ENCODE measurements around the gene CHTF18.
A peak's percentile ranks its signal among the peaks of the same experiment; 100 is the strongest.

The CHTF18 gene

DNA sequence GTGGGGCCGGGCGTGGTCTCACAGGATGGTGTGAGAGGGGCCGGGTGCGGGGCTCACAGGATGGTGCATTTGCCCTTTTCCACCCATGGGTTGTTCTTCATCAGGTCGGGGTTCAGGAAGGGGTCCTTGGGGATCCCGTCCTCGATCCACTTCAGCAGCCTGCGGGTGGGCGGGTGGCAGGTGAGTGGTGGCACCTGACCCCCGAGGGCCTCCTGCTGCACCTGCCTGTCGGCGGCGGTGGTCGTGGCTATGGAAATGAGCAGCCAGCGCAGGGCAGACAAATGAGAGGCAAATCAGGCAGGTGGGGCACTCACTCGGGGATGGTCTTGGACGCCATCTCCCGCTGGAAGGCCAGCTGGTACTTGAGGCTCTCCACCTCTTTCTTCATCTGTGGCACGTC, 10.2 kb downstream of the CHTF18 start:
- 0 out of 2 replicates have a peak, but pooled peaks cover 2% of the 10 kb centered on the region for H3K36me3 ChIP-seq (ENCODE audit: insufficient read depth, low read length)
- H3K9ac ChIP-seq (ENCODE audit: low read depth, low read length), result no peak overlapping the region
- H3K4me1 ChIP-seq (ENCODE audit: insufficient read depth, low read length), result peaks cover 2% of the 10 kb centered on the region; the same call in 1 of the 2 replicates
- no peaks in the 10 kb centered on the region; the same call in 1 of the 2 replicates for H3K9me3 ChIP-seq (ENCODE audit: control insufficient read depth, insufficient read depth, low read length)

GRCh38 chr16:799111-799947, 10.9 kb downstream of the CHTF18 start:
- no peak overlapping the region for H3K9ac ChIP-seq (ENCODE audit: low read depth, low read length)
- peaks cover 2% of the 10 kb centered on the region; the same call in 1 of the 2 replicates for H3K4me1 ChIP-seq (ENCODE audit: insufficient read depth, low read length)
- H3K9me3 ChIP-seq (ENCODE audit: control insufficient read depth, insufficient read depth, low read length), result no peaks in the 10 kb centered on the region; the same call in 1 of the 2 replicates
- 0 out of 2 replicates have a peak, but pooled peaks cover 2% of the 10 kb centered on the region for H3K36me3 ChIP-seq (ENCODE audit: insufficient read depth, low read length)

DNA sequence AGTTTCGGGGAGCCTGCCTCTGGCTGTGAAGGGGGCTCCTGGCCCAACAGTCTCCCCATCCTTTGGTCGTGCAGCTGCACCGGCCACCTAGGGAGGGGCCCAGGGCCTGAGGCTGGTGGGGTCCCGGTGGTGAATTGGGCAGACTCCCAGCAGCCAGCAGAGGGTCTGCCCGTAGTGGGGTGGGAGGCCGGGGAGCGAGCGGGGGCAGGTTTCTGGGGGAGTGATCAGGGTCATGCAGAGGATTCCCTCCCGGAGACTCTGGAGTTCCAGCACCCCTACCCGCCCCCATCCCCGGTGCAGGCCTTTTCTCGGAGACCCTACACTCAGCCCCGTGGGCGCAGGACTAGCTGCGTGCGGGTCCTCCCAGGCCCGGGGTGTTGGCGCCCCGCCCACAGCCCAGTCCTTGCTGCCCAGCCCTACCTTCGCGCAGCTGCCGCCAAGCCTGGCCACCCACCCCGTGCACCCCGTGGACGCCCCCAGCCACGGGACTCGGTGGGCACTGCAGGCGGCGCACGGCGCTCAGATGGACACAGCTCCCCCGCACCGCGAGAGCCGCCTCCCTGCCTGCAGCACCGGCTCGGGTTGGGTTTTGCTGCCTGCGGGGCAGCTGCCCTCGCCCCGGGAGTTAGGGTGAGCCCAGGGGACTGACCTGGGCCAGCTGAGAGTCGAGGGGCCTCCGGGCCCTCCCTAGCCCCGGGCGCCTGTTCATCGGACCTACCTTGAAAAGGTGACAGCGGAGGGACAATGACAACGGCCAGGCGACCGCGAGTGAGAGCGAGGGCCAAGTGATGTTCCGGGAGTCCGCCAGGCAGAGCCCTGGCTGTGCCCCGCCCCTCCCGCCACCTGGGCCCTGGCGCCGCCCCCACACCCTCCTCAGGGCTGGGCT, 11.8 kb downstream of the CHTF18 start, which contains the start of gene GNG13:
GNG13 (minus strand) TSS at position 787 of the 886 bp plus-strand sequence. CDS start 1,657 bp downstream, outside the sequence.
- Histone ChIP-seq H3K36me3 (ENCODE audit: insufficient read depth, low read length) (0 out of 2 replicates have a peak, but pooled peaks cover 2% of the 10 kb centered on the region), H3K9ac (ENCODE audit: low read depth, low read length) (peak within 1 kb of the TSS; percentile 32; the same call in 1 of the 2 replicates), H3K4me1 (ENCODE audit: insufficient read depth, low read length) (peaks cover 7% of the 10 kb centered on the region; the same call in 1 of the 2 replicates), H3K9me3 (ENCODE audit: control insufficient read depth, insufficient read depth, low read length) (no peaks in the 10 kb centered on the region; the same call in 1 of the 2 replicates)

GRCh38 chr16:800834-801511, 12.6 kb downstream of the CHTF18 start:
- 0 out of 2 replicates have a peak, but pooled peaks cover 2% of the 10 kb centered on the region for H3K36me3 ChIP-seq (ENCODE audit: insufficient read depth, low read length)
- no peak overlapping the region for H3K9ac ChIP-seq (ENCODE audit: low read depth, low read length)
- peaks cover 7% of the 10 kb centered on the region; the same call in 1 of the 2 replicates for H3K4me1 ChIP-seq (ENCODE audit: insufficient read depth, low read length)
- H3K9me3 ChIP-seq (ENCODE audit: control insufficient read depth, insufficient read depth, low read length), result no peaks in the 10 kb centered on the region; the same call in 1 of the 2 replicates

DNA sequence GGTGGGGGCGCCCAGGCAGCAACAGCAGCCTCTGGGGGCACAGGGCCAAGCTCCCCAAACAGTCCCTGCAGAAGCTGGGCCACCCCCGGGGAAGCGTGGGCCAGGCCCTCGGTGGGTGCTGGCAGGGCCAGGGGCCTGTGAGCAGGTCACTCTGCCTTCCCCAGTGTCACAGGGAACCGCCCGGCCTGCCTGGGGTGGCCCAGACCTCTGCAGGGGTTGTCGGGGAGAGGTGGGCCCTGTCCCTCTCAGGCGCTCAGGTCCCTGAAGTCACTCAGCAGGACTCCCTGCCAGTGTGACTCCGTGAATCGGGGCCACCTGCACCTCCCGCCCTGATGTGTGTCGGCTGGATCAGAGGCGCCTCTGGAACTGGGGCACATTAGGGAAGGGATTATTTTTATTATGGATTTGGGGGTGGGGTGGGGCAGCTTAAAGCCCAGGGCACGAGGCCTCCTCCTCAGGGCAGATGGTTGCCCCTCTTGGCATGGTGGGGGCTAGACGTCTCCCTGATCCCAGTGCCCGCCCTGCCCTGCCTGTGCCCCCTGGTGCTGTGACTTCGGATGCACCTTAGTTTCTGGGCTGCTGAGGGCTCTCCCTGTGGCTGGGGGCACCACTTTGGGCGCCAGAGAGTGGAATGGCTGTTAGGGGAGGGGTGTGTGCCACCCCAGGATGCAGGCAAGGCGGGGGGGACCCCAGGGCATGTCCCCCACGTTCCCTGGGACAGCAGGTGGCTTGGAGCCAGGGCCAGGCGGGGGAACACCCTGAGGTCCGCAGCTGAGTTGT, 13.4 kb downstream of the CHTF18 start:
- Histone ChIP-seq H3K9me3 (ENCODE audit: control insufficient read depth, insufficient read depth, low read length) (no peaks in the 10 kb centered on the region; the same call in 1 of the 2 replicates), H3K36me3 (ENCODE audit: insufficient read depth, low read length) (0 out of 2 replicates have a peak, but pooled peaks cover 2% of the 10 kb centered on the region), H3K9ac (ENCODE audit: low read depth, low read length) (no peak overlapping the region), H3K4me1 (ENCODE audit: insufficient read depth, low read length) (peaks cover 7% of the 10 kb centered on the region; the same call in 1 of the 2 replicates)

GRCh38 chr16:802461-802860, 14.0 kb downstream of the CHTF18 start:
- Histone ChIP-seq H3K36me3 (ENCODE audit: insufficient read depth, low read length) (no peaks in the 10 kb centered on the region), H3K9ac (ENCODE audit: low read depth, low read length) (no peak overlapping the region), H3K4me1 (ENCODE audit: insufficient read depth, low read length) (peaks cover 7% of the 10 kb centered on the region; the same call in 1 of the 2 replicates), H3K9me3 (ENCODE audit: control insufficient read depth, insufficient read depth, low read length) (no peaks in the 10 kb centered on the region; the same call in 1 of the 2 replicates)

DNA sequence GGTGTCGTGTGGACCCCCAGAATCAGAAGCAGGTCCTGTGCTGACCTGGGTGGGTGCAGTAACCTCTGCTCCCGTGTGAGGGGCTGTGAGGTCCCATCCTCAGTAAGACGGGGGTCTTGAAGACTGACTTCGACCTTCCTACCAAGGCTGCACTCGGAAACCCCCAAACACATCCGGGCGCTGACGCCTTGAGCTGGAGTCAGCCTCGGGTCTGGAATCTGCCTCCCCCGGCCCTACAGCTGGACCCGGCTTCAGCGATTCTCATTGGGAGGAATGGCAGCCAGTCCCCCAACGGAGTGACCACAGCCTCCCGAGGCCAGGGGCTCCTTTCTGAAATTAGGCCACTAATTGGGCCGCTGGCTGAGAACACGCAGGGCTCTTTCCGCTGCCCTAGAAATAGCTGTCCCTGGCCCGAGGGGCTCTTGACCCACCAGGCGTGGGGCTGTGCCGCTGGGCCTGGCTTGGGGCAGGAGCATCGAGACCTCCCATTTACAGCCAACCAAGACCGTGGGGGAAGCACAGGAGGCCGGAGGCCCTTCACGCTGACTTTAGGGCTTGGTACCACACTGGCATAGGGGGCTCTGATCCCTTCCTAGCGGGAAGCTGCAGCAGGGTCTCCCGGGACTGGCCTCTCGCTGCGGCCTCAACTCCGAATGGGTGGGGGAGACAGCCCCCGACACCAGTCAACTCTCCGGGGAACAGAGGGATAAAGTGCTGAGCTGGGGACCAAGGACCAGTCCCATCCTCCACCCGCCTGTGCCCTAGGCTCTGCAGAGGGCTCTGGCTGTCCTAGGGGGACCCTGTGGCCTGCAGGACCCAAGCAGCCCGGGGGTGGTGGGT, 14.7 kb downstream of the CHTF18 start:
- Histone ChIP-seq H3K36me3 (ENCODE audit: insufficient read depth, low read length) (no peaks in the 10 kb centered on the region), H3K9me3 (ENCODE audit: control insufficient read depth, insufficient read depth, low read length) (no peaks in the 10 kb centered on the region), H3K4me1 (ENCODE audit: insufficient read depth, low read length) (peaks cover 7% of the 10 kb centered on the region; the same call in 1 of the 2 replicates), H3K9ac (ENCODE audit: low read depth, low read length) (no peak overlapping the region)

- peaks cover 7% of the 10 kb centered on the region; the same call in 1 of the 2 replicates for H3K4me1 ChIP-seq (ENCODE audit: insufficient read depth, low read length)
- H3K9me3 ChIP-seq (ENCODE audit: control insufficient read depth, insufficient read depth, low read length), result no peaks in the 10 kb centered on the region
- H3K9ac ChIP-seq (ENCODE audit: low read depth, low read length), result no peak overlapping the region
- H3K36me3 ChIP-seq (ENCODE audit: insufficient read depth, low read length), result no peaks in the 10 kb centered on the region
Measured at GRCh38 chr16:803754-804080, 15.3 kb downstream of the CHTF18 start.

DNA sequence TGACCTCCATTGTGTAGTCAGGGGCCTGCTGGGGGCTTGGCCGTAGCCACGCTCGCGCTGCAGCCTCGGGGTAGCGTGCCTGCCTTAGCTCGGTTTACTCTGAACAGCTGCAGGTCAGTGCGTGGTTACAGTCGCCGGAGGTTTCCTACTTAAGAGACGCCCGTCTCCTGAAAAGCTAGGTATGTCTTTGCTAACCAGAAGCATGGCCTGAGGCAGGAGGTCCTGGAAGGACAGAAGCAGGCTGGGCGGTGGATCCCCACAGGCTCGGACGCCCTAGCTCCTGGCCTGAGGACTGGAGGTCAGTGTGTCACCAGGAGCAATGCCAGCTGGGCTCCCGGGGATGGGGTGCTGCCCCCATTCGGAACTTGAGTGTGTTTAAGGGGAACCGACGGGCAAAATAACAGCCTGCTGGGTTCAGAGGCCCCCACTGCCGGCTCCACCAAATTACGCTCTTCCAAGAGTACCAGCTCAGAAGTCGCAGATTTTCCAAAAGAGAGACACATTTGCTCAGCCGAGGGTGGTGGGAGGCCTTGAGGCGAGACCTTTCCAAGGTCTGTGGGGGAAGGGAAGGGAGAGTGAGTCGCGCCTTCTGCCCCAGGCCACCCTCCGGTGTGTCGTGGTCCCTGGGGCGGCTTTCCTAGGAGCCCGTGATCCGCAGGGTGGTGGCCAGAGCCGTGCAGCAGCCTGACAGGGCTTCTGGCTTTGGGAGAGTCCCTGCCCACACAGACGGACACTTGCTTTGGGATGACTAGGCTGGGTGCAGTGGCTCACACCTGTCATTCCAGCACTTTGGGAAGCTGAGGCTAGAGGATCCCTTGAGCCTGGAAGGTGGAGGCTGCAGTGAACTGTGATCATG, 16.0 kb downstream of the CHTF18 start:
- no peaks in the 10 kb centered on the region for H3K9me3 ChIP-seq (ENCODE audit: control insufficient read depth, insufficient read depth, low read length)
- H3K9ac ChIP-seq (ENCODE audit: low read depth, low read length), result no peak overlapping the region
- peaks cover 7% of the 10 kb centered on the region; the same call in 1 of the 2 replicates for H3K4me1 ChIP-seq (ENCODE audit: insufficient read depth, low read length)

DNA sequence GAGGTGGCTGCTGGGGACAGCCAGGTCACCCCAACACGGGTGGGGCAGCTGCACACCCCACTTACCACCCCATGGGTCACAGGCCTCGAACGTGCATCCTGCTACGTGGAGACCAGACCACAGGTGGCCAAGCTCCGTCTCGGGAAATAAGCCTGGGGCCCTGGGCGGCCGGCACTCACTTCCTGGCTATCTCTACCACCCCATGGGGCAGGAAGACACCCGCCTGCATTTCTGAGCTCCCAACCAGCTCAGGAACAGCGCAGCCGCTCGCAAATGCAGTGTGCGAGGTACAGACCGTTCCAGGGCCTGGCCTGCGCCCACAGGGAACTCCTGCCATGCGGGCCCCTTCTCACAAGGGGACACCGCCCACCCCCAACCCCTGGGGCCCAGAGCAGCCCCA, 17.1 kb downstream of the CHTF18 start:
- H3K9me3 ChIP-seq (ENCODE audit: control insufficient read depth, insufficient read depth, low read length), result no peaks in the 10 kb centered on the region
- H3K4me1 ChIP-seq (ENCODE audit: insufficient read depth, low read length), result peaks cover 7% of the 10 kb centered on the region; the same call in 1 of the 2 replicates
- no peaks in the 10 kb centered on the region for H3K36me3 ChIP-seq (ENCODE audit: insufficient read depth, low read length)
- H3K9ac ChIP-seq (ENCODE audit: low read depth, low read length), result no peak overlapping the region

More for the DNA sequence above, 16.0 kb downstream of the CHTF18 start:
- no peaks in the 10 kb centered on the region for H3K36me3 ChIP-seq (ENCODE audit: insufficient read depth, low read length)

DNA sequence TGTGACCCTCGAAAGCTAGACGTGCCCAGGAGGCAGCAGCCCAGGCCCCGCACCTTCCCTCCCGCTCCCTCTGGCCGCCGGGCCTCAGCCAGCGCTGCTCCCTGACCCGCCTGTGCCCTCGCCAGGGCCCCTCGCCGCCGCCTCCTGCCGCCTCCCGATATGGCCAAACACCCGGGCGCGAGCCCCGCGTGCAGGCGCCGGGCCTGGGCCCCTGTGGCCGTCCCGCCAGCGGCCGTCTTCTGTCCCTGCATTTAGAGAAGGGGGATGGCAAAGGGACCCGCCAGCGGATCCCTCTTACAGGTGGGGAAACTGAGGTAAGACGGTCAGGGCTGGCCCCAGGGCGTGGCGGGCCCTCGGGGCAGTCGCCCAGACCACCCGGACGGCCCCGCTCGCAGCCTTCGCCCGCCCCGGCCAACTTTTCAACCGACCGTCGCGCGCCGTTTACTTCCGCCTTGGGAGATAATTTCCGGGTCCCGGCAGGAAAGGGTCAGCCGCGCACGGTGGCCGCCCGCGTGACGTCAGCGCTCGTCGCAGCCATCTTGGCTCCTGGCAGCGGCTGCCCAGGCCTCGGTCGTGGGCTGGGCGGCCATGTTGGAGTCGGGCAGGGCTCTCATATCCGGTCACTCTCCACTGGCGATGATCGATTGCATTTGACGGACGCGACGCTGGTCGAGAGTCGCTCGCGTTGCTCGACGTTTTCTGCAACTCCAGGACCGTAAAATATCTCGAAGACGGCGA, 19.1 kb downstream of the CHTF18 start:
- Histone ChIP-seq H3K9ac (ENCODE audit: low read depth, low read length) (peak overlapping the region; percentile 74), H3K36me3 (ENCODE audit: insufficient read depth, low read length) (no peaks in the 10 kb centered on the region), H3K4me1 (ENCODE audit: insufficient read depth, low read length) (peaks cover 5% of the 10 kb centered on the region; the same call in 1 of the 2 replicates), H3K9me3 (ENCODE audit: control insufficient read depth, insufficient read depth, low read length) (no peaks in the 10 kb centered on the region)
